A204.1 (cell line): ENCODE measurements around the gene SLC38A3.

Experiments
- FAIRE-seq: peaks from 2 replicates; lab custom pipeline; 2012; peaks lifted over from hg19 to GRCh38; lab: Jason Lieb, UNC

The SLC38A3 gene

GRCh38 chr3:50204804-50205412 is at the start of gene SLC38A3:
SLC38A3 (plus strand) TSS chr3:50205271; CDS start chr3:50214200, 8,929 bp downstream.
- no peak for FAIRE-seq

- no peak for FAIRE-seq
Measured at GRCh38 chr3:50155491-50155878, 49.6 kb upstream of the SLC38A3 start.

DNA sequence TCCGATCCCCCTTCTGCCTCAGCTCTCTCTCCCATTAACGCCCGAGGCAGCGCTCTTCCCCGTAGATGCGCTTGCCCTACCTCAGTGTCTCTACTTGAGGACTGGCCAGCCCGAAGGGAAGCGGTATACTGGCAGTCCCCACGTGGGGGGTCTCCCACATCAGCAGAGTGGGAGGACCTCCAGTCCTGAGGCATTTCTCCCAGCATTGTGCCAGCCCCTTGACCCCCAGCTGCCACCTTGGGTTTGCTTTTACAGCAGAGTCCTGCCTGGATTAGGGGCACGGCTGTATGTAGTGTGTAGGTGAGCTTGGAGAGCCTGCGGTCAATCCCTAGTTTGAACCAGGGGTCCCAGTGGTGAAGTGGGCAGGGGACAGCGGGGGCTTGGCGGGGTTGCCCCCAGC is 49.2 kb upstream of the SLC38A3 start:
- FAIRE-seq, result no peak

- no peak for FAIRE-seq
Measured at GRCh38 chr3:50156549-50157493, 48.2 kb upstream of the SLC38A3 start.

GRCh38 chr3:50157827-50158529 is 47.1 kb upstream of the SLC38A3 start:
- FAIRE-seq, result no peak

DNA sequence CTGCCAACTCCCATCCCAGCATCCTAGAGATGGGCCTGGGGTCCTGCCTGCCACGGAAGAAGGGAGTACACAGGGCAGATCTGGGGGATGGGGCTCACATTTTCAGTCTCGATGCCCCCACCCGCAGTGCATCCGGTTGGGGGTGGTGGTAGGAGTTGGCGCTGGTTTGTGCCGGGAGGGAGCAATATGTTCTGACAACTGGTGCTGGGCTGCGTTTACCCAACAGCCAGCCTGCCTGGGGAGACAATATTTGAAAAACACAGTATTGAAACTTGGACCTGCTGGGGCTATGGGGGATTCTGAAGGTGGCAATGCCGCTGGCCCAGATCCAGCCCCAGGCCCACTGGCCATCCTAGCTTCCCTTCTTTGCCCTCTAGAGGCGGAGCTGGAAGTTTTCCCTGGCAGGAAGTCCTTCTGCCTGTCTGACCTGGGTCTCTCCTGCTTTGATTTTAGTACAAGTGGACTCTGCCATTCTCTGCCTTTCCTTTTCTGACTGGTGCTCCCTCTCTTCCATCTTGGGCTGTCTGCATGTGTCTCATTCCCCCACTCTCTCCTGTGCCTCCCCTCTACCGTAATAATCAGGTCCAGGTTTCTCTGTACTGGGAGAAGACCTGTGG is 46.4 kb upstream of the SLC38A3 start:
- FAIRE-seq, result no peak

- FAIRE-seq, result no peak
Measured at GRCh38 chr3:50160561-50160983, 44.5 kb upstream of the SLC38A3 start.

DNA sequence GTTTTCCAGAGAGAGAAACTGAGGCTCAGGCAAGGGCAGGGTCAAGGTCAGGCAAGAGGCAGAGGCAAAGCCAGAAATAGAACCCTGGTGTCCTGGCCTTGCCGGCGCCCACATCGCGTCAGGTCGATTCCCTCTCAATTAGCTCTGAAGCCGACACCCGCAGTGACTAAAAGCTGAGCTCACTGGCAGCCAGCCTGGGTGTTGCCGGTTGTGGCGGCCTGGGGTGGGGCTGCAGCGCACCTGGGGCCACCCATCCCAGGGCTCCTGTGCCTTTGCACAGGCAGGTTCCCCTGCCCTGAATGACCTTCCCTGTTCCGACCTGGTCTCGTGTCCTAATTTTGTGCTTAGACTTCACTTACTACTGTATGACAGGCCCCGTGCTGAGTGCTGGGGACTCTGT is 43.8 kb upstream of the SLC38A3 start:
- no peak for FAIRE-seq

DNA sequence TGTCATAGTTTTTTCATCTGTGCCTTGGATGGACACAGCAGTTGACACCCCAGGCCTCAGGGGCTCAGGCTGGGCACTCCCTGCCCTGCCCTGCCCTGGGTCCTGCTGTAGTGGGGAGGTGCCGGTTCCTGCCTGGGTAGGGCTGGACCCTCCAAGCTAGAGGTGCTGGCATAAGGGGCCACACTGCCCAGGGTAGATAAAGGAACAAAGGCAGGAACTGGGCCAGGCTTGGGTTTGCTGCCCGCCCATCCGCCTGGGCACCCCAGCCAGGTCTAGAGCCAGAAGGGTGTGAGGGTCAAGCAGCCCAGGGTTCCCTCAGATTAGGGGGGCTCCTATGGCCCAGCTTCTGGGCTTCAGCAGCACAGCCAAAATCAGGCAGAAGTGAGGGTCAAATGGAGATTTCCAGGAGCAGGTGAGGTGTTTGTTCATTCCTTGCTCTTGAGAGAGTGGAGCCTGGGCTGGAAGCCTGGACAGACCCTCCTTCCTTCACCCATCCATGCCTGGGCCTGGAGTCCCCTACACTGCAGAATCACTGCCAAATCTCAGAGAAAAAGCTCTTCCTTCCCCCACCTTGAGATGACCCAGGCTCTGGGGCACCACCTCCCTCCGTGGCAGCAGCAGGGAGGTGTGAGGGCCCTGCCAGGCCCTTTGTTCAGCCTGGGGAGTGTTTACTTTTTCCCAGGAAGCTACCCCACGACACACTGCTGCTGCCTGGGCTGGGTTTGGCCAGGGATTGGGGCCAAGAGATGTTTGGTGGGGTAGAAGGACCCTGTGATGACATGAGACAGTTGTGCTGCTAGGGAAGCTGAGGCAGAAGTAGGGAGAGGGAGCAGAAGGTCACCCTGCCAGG is 42.8 kb upstream of the SLC38A3 start:
- no peak for FAIRE-seq

- no peak for FAIRE-seq
Measured at GRCh38 chr3:50163572-50164455, 41.3 kb upstream of the SLC38A3 start.

DNA sequence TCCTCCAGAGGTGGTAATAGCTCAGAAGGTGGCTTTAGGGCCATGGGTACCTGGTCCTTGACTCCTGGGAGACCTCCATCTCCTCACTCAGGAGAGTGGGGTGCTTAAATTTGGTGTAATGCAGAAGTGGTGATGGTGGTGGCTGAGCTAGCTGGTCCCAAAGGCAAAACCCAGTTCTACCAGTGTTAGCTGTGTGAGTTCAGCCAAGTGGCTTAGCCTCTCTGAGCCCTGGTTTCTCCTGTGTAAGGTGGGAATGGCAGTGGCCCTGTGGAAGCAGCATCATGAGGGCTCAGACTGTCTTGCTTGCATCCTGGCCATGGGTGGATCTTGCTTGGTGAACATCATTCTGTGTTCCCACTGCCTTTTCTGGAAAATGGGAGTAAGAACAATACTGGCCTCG is 40.6 kb upstream of the SLC38A3 start:
- no peak for FAIRE-seq

GRCh38 chr3:50164984-50165909 is 39.8 kb upstream of the SLC38A3 start:
- no peak for FAIRE-seq

DNA sequence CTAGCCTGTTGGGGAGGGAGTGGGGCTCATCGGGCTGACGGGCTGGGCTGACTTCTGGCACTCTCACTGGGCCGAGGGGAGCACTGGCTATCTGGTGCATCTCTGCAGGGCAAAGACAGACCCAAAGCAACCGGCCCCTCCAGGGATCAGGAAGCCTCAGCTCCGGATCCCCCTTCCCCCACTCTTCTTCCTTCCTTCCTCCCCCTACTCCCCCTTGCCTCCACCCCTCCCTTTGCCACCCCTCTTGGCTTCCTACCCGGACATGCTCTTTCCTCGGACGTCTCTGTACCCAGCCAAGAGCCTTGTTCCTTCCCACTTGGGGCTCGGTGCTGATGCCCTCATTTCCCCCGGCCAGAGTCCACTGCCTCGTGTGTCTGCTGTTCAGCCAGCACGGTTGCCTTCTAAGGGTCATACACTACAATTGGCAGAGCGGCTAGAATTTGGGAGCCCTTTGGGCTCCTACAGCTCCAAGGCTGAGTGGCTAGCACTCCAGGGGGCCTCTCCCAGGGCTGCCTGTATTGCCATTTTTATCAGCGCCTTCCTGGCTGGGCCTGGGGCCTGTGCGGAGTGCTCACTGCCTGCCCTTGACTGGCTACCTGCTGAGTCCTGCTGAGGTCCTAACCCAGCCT is 39.0 kb upstream of the SLC38A3 start:
- no peak for FAIRE-seq

DNA sequence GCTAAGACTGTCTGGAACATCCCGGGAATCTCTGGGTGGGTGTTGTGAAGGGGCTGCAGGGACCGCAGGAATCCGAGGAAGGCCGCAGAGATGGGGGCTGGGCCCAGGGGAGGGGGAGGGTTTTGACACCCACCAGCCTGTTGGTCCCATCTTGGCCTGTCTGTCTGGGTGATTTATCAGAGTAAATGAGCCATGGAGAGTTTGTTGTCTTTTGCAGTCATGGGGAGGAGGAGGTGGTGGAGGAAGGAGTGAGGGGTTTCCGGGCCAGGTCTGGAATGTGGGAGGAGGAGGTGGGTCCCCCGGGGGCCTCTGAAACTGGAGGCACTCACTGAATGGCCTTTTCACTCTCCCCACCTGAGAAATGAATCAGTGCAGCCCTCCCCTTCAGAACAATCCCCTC is 38.5 kb upstream of the SLC38A3 start:
- FAIRE-seq, result no peak

DNA sequence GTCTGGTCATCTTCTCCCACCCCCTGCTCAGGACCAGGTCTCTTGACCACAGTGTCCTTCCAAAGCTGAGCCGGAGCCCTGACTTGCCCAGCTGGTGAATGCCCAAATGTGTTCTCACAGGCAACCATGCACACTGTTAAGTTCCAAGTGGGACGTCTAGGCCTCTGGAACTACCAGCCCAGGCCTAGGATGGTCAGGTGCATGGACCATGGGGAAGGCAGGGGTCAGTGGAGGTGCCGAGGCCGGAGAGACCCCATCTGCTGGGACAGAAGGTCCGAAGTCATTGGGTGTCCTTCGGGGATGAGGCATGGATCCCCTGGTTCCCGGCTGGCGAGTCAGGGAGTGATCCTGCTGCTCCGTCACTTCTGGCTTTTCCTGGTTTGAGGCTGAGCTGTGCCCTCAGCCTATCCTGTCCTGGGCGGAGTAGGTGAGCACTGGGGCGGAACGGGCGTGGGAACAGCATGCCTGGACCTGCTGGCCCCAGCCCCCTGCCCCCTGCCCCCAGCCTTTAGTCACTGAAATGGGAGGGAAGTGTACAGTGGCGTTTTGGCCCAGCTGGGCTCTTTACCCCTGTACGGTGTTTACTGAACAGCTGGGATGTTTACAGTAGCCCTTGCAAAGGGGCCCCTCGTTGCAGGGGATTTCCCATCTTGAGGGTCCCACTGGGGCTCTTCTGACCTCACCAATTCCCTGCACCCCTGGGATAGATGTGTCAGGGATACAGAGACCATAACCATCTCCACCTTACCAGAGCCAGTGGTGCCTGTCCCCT is 37.8 kb upstream of the SLC38A3 start:
- FAIRE-seq, result no peak

GRCh38 chr3:50167841-50168209 is 37.2 kb upstream of the SLC38A3 start:
- FAIRE-seq, result no peak

DNA sequence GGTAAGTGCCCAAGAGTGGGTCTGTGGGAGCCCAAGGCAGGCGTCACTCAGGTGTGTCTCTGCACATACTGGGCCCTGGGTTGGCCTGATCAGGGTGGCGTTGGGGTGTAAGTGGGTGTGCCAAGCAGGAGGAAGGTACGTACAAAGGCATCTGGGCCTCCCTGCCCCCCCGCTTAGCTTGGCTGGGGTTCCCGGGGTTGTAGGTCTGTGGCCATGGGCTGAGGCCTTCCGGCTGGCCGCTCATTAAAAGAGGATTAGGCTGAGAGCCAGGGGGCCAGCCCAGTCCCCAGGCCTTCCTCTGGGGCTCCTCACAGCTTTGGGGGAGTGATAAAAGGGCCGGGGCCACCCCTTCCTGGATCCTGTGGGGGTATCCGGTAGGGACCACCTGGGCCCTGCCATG is 36.7 kb upstream of the SLC38A3 start:
- no peak for FAIRE-seq

GRCh38 chr3:50168791-50169190 is 36.3 kb upstream of the SLC38A3 start:
- FAIRE-seq, result no peak
